ENCODE measurements around the gene ERC2. TPM values are rescaled to one million over a fixed set of nuclear protein-coding genes. Genes with fewer than 3 reads are reported as not detected.

ERC2 gene
- total RNA-seq, 2 donors from 2014 or later = 0.21 to 0.30 TPM

DNA sequence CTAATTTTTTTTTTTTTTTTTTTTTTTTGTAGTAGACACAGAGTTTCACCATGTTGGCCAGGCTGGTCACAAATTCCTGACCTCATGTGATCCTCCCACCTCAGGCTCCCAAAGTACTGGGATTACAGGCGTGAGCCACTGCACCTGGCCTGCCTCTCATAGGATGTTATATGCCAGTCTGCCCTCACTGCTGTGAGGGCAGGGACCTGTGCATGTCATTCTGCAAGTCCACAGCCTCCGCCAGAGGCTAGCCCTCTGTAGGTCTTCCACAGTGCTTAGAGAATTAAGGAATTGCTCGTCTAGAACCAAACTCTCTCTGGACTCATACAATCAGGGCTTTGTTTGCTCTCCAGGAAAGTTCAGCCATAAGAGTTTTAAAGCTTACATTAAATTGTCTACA is 817.3 kb downstream of the ERC2 start:
- no peaks in the 10 kb centered on the region for H3K9me3 ChIP-seq
- H3K4me3 ChIP-seq = no peak overlapping the region
- intact Hi-C loops (cut with DNase I) = no loop called here
- no peak for DNase-seq
- H3K27me3 ChIP-seq = no peaks in the 10 kb centered on the region
- H3K4me1 ChIP-seq = no peaks in the 10 kb centered on the region
- no peaks in the 10 kb centered on the region for H3K36me3 ChIP-seq
- no peak overlapping the region for H3K9ac ChIP-seq (ENCODE audit: low read depth in 2 of 2, low read length in 2 of 2)
- no peak overlapping the region for H3K27ac ChIP-seq
- TF ChIP-seq, protein P1, sequence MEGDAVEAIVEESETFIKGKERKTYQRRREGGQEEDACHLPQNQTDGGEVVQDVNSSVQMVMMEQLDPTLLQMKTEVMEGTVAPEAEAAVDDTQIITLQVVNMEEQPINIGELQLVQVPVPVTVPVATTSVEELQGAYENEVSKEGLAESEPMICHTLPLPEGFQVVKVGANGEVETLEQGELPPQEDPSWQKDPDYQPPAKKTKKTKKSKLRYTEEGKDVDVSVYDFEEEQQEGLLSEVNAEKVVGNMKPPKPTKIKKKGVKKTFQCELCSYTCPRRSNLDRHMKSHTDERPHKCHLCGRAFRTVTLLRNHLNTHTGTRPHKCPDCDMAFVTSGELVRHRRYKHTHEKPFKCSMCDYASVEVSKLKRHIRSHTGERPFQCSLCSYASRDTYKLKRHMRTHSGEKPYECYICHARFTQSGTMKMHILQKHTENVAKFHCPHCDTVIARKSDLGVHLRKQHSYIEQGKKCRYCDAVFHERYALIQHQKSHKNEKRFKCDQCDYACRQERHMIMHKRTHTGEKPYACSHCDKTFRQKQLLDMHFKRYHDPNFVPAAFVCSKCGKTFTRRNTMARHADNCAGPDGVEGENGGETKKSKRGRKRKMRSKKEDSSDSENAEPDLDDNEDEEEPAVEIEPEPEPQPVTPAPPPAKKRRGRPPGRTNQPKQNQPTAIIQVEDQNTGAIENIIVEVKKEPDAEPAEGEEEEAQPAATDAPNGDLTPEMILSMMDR (IDR thresholded peaks at IDR 0.05) = no peak

DNA sequence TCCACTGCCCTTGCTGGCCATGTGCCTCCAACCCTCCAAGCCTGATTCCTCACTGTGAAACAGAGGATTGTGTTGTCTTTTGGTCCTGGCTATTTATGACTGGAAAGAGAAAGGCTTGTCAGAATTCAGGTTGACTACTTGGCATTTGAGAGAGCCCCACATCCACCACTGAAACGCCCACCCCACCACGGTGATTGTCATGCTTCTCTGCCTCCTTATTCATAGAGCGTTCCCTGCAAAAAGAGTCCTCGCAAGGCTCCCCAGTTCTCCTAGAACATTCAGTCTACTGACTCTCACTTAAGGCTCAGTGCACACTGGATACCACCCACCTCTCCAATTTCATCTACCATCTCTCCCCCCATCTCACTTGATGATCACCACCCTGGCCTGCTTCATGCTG is 818.3 kb downstream of the ERC2 start:
- Histone ChIP-seq H3K27ac (no peak overlapping the region), H3K27me3 (no peaks in the 10 kb centered on the region), H3K36me3 (no peaks in the 10 kb centered on the region), H3K4me3 (no peak overlapping the region), H3K9me3 (no peaks in the 10 kb centered on the region), H3K4me1 (no peaks in the 10 kb centered on the region), H3K9ac (ENCODE audit: low read depth in 2 of 2, low read length in 2 of 2) (no peak overlapping the region)
- intact Hi-C loops (cut with DNase I) = no loop called here
- TF ChIP-seq, protein P1 (IDR thresholded peaks at IDR 0.05) = no peak
- no peak for DNase-seq

DNA sequence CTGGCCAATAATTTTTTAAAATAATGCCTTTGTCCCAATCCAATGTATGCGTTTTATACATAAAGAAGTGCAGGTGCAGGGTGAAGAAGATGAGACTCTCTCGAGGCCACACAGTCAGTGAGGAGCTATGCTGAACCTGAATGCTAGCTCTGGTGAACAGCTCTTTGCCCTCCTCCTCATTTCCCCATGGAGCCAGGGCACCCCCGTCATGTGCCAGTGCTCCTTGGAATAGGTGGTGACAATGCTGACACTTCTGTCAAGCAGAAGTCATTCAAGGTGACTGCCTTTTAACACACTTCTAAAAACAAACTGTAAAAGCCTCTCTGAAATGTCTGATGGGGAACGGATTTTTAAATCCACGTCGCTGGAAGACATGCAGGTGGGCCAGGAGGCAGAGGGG is 818.7 kb downstream of the ERC2 start:
- no peaks in the 10 kb centered on the region for H3K36me3 ChIP-seq
- no peak for DNase-seq
- no peaks in the 10 kb centered on the region for H3K9me3 ChIP-seq
- no peak overlapping the region for H3K27ac ChIP-seq
- no peak overlapping the region for H3K4me3 ChIP-seq
- intact Hi-C loops (cut with DNase I) = no loop called here
- TF ChIP-seq, protein P1 (IDR thresholded peaks at IDR 0.05) = no peak
- no peak overlapping the region for H3K9ac ChIP-seq (ENCODE audit: low read depth in 2 of 2, low read length in 2 of 2)
- no peaks in the 10 kb centered on the region for H3K4me1 ChIP-seq
- no peaks in the 10 kb centered on the region for H3K27me3 ChIP-seq

DNA sequence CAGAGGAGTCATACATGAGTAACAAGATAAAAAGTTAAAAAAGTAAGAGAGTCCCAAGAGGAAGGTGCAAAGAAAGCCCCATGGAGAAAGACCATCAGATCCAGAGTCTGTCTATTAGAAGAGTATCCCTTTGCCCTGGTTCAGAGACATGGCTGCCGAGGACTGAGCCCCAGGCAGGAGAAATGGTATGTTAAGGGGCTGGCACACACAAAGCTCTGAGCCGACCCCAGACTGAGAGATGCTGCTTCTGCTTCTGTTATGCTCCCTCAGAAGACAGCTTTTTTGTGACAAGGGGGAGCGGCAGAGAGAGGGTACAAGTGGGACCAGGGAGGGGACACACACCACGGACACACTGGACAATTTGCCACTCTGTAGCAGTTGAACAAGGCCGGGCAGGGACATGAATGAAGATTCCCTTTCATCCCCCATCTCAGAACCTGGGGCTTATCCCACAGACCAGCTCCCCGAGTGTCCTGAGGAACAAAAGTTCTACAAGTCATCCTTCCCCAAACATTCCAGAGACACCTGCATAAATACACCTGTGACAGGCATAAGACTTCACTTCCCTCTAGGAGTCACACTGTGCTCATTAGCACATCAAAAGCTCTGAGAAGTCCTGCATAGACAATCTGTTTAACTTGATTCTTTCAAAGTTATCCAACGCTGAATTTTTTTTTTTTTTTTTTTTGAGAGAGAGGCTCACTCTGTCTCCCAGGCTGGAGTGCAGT is 819.5 kb downstream of the ERC2 start:
- Histone ChIP-seq H3K9ac (ENCODE audit: low read depth in 2 of 2, low read length in 2 of 2) (no peak overlapping the region), H3K27ac (no peak overlapping the region), H3K36me3 (no peaks in the 10 kb centered on the region), H3K4me1 (no peaks in the 10 kb centered on the region), H3K27me3 (no peaks in the 10 kb centered on the region), H3K9me3 (no peaks in the 10 kb centered on the region), H3K4me3 (no peak overlapping the region)
- intact Hi-C loops (cut with DNase I) = no loop called here
- TF ChIP-seq, protein P1 (IDR thresholded peaks at IDR 0.05) = no peak
- DNase-seq = no peak

DNA sequence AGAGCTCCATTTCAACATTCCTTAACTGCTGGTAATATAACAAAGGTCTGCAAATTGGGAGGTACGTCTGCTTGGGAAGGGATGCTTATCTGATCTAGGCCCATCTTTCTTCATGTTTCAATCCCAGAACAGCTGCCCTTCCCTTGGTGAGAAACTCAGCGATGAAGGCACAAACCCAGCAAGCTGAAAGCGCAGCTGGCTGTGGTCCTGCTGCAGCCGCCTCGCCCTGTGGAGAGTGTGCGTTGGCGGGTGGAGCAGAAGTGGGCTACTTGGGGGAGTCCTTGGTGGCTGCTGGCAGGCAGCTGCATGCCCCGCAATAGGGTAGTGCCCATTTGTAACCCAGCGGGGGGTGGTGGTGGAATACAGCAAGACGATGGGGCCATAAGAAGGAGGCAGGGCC is 820.6 kb downstream of the ERC2 start:
- TF ChIP-seq, protein P1 (IDR thresholded peaks at IDR 0.05) = no peak
- Histone ChIP-seq H3K4me3 (no peak overlapping the region), H3K9me3 (no peaks in the 10 kb centered on the region), H3K27ac (no peak overlapping the region), H3K4me1 (no peaks in the 10 kb centered on the region), H3K27me3 (no peaks in the 10 kb centered on the region), H3K36me3 (no peaks in the 10 kb centered on the region), H3K9ac (ENCODE audit: low read depth in 2 of 2, low read length in 2 of 2) (no peak overlapping the region)
- no peak for DNase-seq
- intact Hi-C loops (cut with DNase I) = no loop called here
